ENCODE measurements around the gene PIP4K2A.

- TF ChIP-seq CTCF (IDR thresholded peaks at IDR 0.05) (no peak), POLR2A (IDR thresholded peaks at IDR 0.05) (no peak), EP300 (IDR thresholded peaks at IDR 0.05; ENCODE audit: low read depth) (no peak)
Measured at GRCh38 chr10:22617516-22617915, 96.9 kb downstream of the PIP4K2A start.
